Measurements from ENCODE around the gene TM4SF5.

- no peak for TF ChIP-seq POLR2A (IDR thresholded peaks at IDR 0.05; ENCODE audit: low read depth, low read length)
- TF ChIP-seq POLR2AphosphoS5 (IDR thresholded peaks at IDR 0.05; ENCODE audit: low read depth, low read length), result no peak
- no peak for TF ChIP-seq TAF1 (IDR thresholded peaks at IDR 0.05; ENCODE audit: low read depth, low read length)
Measured at GRCh38 chr17:4812690-4813089, 41.0 kb downstream of the TM4SF5 start.
